Gastroesophageal sphincter (tissue), 3 donors: ENCODE measurements around the gene NBAS.

Source experiments
- CTCF ChIP-seq, 4 experiments: fragments of 200-600 bp in 2 of 4; fragments of 450-650 bp in 2 of 4; sonication (generic) in 1 of 4; IDR thresholded peaks; one replicate each; pipeline ENCODE4 v1.5.1; 2017 to 2019; ENCODE audit warnings: antibody characterized with exemption in 4 of 4, mild to moderate bottlenecking in 2 of 4, moderate library complexity in 2 of 4
- POLR2A ChIP-seq, 2 donors: fragments of 450-650 bp; IDR thresholded peaks; one replicate each; pipeline ENCODE4 v1.6.1; 2017; ENCODE audit warnings: antibody characterized with exemption in 2 of 2, mild to moderate bottlenecking in 2 of 2, moderate library complexity in 1 of 2
- POLR2AphosphoS5 ChIP-seq: sonication (generic); formaldehyde crosslinking; IDR thresholded peaks from one replicate; pipeline ENCODE4 v1.6.1; 2017; ENCODE audit warnings: antibody characterized with exemption

DNA sequence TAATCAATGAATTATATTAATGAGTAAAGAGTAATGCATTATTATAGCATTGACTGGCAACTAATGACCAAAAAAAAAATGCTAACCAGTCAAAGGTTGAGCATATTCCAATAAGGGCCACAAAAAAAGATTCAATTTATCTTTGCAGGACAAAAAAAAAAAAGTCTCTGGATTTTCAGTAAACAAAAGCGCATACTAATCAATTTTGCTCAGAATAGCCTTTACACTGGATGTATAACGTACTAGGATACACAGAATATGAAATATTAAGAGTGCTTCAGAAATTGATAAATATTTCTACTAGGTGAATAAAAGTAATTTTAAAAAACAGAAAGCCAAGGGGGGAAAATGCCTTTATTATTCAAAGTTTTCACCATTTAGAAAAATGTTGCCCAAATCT is 74.4 kb downstream of the NBAS start:
- TF ChIP-seq CTCF (IDR thresholded peaks at IDR 0.05) (no peak), POLR2AphosphoS5 (no peak), POLR2A (IDR thresholded peaks at IDR 0.05) (no peak)
